ENCODE data around the gene CDC42SE1.

The CDC42SE1 gene

GRCh38 chr1:151036356-151036755, 23.1 kb downstream of the CDC42SE1 start, which contains the start of gene BNIPL:
BNIPL (plus strand) TSS chr1:151036586; CDS start chr1:151036726, 140 bp downstream.
- Histone ChIP-seq H3K27me3 (ENCODE audit: control insufficient read depth, insufficient read depth, low read length, poor library complexity, severe bottlenecking) (no peaks in the 10 kb centered on the region), H3K9me3 (ENCODE audit: control insufficient read depth, low read length) (no peaks in the 10 kb centered on the region), H3K36me3 (ENCODE audit: control insufficient read depth, insufficient read depth, low read length) (peaks cover 14% of the 10 kb centered on the region), H3K4me1 (ENCODE audit: control insufficient read depth, insufficient read depth, low read length) (no peaks in the 10 kb centered on the region), H3K27ac (ENCODE audit: insufficient read depth, low read depth, low read length, poor library complexity, severe bottlenecking) (no peak within 1 kb of the TSS), H3K4me3 (ENCODE audit: insufficient read depth, low read depth, low read length) (no peak within 1 kb of the TSS)
- WGBS, 2 experiments: 47 to 50% methylated on average over 2 of the region's 2 CpGs

- Histone ChIP-seq H3K27me3 (ENCODE audit: control insufficient read depth, insufficient read depth, low read length, poor library complexity, severe bottlenecking) (no peaks in the 10 kb centered on the region), H3K27ac (ENCODE audit: insufficient read depth, low read depth, low read length, poor library complexity, severe bottlenecking) (no peak overlapping the region), H3K4me1 (ENCODE audit: control insufficient read depth, insufficient read depth, low read length) (no peaks in the 10 kb centered on the region), H3K9me3 (ENCODE audit: control insufficient read depth, low read length) (no peaks in the 10 kb centered on the region), H3K4me3 (ENCODE audit: insufficient read depth, low read depth, low read length) (no peak overlapping the region), H3K36me3 (ENCODE audit: control insufficient read depth, insufficient read depth, low read length) (peaks cover 18% of the 10 kb centered on the region)
- whole genome bisulfite sequencing, 2 experiments: 86 to 97% methylated on average over 3 of the region's 3 CpGs
These were observed 24.3 kb downstream of the CDC42SE1 start for GRCh38 chr1:151035167-151035566.

GRCh38 chr1:151032164-151032563, 27.3 kb downstream of the CDC42SE1 start:
- Histone ChIP-seq H3K27me3 (ENCODE audit: control insufficient read depth, insufficient read depth, low read length, poor library complexity, severe bottlenecking) (no peaks in the 10 kb centered on the region), H3K4me1 (ENCODE audit: control insufficient read depth, insufficient read depth, low read length) (no peaks in the 10 kb centered on the region), H3K4me3 (ENCODE audit: insufficient read depth, low read depth, low read length) (no peak overlapping the region), H3K27ac (ENCODE audit: insufficient read depth, low read depth, low read length, poor library complexity, severe bottlenecking) (no peak overlapping the region), H3K36me3 (ENCODE audit: control insufficient read depth, insufficient read depth, low read length) (peaks cover 23% of the 10 kb centered on the region), H3K9me3 (ENCODE audit: control insufficient read depth, low read length) (no peaks in the 10 kb centered on the region)
- 89 to 93% methylated on average over 7 to 8 of the region's 8 CpGs for WGBS, 2 experiments

- Histone ChIP-seq H3K4me1 (ENCODE audit: control insufficient read depth, insufficient read depth, low read length) (no peaks in the 10 kb centered on the region), H3K27ac (ENCODE audit: insufficient read depth, low read depth, low read length, poor library complexity, severe bottlenecking) (no peak overlapping the region), H3K4me3 (ENCODE audit: insufficient read depth, low read depth, low read length) (no peak overlapping the region), H3K9me3 (ENCODE audit: control insufficient read depth, low read length) (no peaks in the 10 kb centered on the region), H3K27me3 (ENCODE audit: control insufficient read depth, insufficient read depth, low read length, poor library complexity, severe bottlenecking) (no peaks in the 10 kb centered on the region), H3K36me3 (ENCODE audit: control insufficient read depth, insufficient read depth, low read length) (peaks cover 13% of the 10 kb centered on the region)
These were observed 33.0 kb downstream of the CDC42SE1 start for GRCh38 chr1:151026460-151026859.

GRCh38 chr1:151024540-151025146, 34.8 kb downstream of the CDC42SE1 start:
- no peaks in the 10 kb centered on the region for H3K4me1 ChIP-seq (ENCODE audit: control insufficient read depth, insufficient read depth, low read length)
- 44 to 47% methylated on average over 4 to 6 of the region's 6 CpGs for WGBS, 2 experiments
- no peak overlapping the region for H3K27ac ChIP-seq (ENCODE audit: insufficient read depth, low read depth, low read length, poor library complexity, severe bottlenecking)
- no peaks in the 10 kb centered on the region for H3K27me3 ChIP-seq (ENCODE audit: control insufficient read depth, insufficient read depth, low read length, poor library complexity, severe bottlenecking)
- no peak overlapping the region for H3K4me3 ChIP-seq (ENCODE audit: insufficient read depth, low read depth, low read length)
- peaks cover 8% of the 10 kb centered on the region for H3K36me3 ChIP-seq (ENCODE audit: control insufficient read depth, insufficient read depth, low read length)
- H3K9me3 ChIP-seq (ENCODE audit: control insufficient read depth, low read length): no peaks in the 10 kb centered on the region

- Histone ChIP-seq H3K4me3 (ENCODE audit: insufficient read depth, low read depth, low read length) (no peak overlapping the region), H3K27ac (ENCODE audit: insufficient read depth, low read depth, low read length, poor library complexity, severe bottlenecking) (no peak overlapping the region), H3K36me3 (ENCODE audit: control insufficient read depth, insufficient read depth, low read length) (no peaks in the 10 kb centered on the region), H3K9me3 (ENCODE audit: control insufficient read depth, low read length) (no peaks in the 10 kb centered on the region), H3K4me1 (ENCODE audit: control insufficient read depth, insufficient read depth, low read length) (no peaks in the 10 kb centered on the region), H3K27me3 (ENCODE audit: control insufficient read depth, insufficient read depth, low read length, poor library complexity, severe bottlenecking) (no peaks in the 10 kb centered on the region)
- WGBS, 2 experiments: 96 to 98% methylated on average over 2 of the region's 2 CpGs
These were observed 45.9 kb downstream of the CDC42SE1 start for GRCh38 chr1:151013518-151013917.

GRCh38 chr1:151012684-151013471, 46.5 kb downstream of the CDC42SE1 start:
- no peaks in the 10 kb centered on the region for H3K27me3 ChIP-seq (ENCODE audit: control insufficient read depth, insufficient read depth, low read length, poor library complexity, severe bottlenecking)
- no peak overlapping the region for H3K27ac ChIP-seq (ENCODE audit: insufficient read depth, low read depth, low read length, poor library complexity, severe bottlenecking)
- H3K36me3 ChIP-seq (ENCODE audit: control insufficient read depth, insufficient read depth, low read length): no peaks in the 10 kb centered on the region
- WGBS, 2 experiments: 94 to 96% methylated on average over 14 of the region's 14 CpGs
- no peaks in the 10 kb centered on the region for H3K9me3 ChIP-seq (ENCODE audit: control insufficient read depth, low read length)
- H3K4me1 ChIP-seq (ENCODE audit: control insufficient read depth, insufficient read depth, low read length): no peaks in the 10 kb centered on the region
- H3K4me3 ChIP-seq (ENCODE audit: insufficient read depth, low read depth, low read length): no peak overlapping the region

- Histone ChIP-seq H3K36me3 (ENCODE audit: control insufficient read depth, insufficient read depth, low read length) (no peaks in the 10 kb centered on the region), H3K4me1 (ENCODE audit: control insufficient read depth, insufficient read depth, low read length) (peaks cover under 1% of the 10 kb centered on the region), H3K9me3 (ENCODE audit: control insufficient read depth, low read length) (no peaks in the 10 kb centered on the region), H3K4me3 (ENCODE audit: insufficient read depth, low read depth, low read length) (no peak overlapping the region), H3K27me3 (ENCODE audit: control insufficient read depth, insufficient read depth, low read length, poor library complexity, severe bottlenecking) (no peaks in the 10 kb centered on the region), H3K27ac (ENCODE audit: insufficient read depth, low read depth, low read length, poor library complexity, severe bottlenecking) (no peak overlapping the region)
- WGBS, 2 experiments: 91 to 95% methylated on average over 4 of the region's 4 CpGs
These were observed 48.1 kb downstream of the CDC42SE1 start for GRCh38 chr1:151011154-151011850.

GRCh38 chr1:151010346-151010726, 49.1 kb downstream of the CDC42SE1 start:
- no peaks in the 10 kb centered on the region for H3K9me3 ChIP-seq (ENCODE audit: control insufficient read depth, low read length)
- H3K4me1 ChIP-seq (ENCODE audit: control insufficient read depth, insufficient read depth, low read length): peaks cover 8% of the 10 kb centered on the region
- no peak overlapping the region for H3K4me3 ChIP-seq (ENCODE audit: insufficient read depth, low read depth, low read length)
- H3K36me3 ChIP-seq (ENCODE audit: control insufficient read depth, insufficient read depth, low read length): no peaks in the 10 kb centered on the region
- no peak overlapping the region for H3K27ac ChIP-seq (ENCODE audit: insufficient read depth, low read depth, low read length, poor library complexity, severe bottlenecking)
- no peaks in the 10 kb centered on the region for H3K27me3 ChIP-seq (ENCODE audit: control insufficient read depth, insufficient read depth, low read length, poor library complexity, severe bottlenecking)
- 88 to 96% methylated on average over 3 of the region's 3 CpGs for WGBS, 2 experiments

GRCh38 chr1:151009674-151010345, 49.6 kb downstream of the CDC42SE1 start:
- Histone ChIP-seq H3K9me3 (ENCODE audit: control insufficient read depth, low read length) (no peaks in the 10 kb centered on the region), H3K36me3 (ENCODE audit: control insufficient read depth, insufficient read depth, low read length) (no peaks in the 10 kb centered on the region), H3K27ac (ENCODE audit: insufficient read depth, low read depth, low read length, poor library complexity, severe bottlenecking) (no peak overlapping the region), H3K27me3 (ENCODE audit: control insufficient read depth, insufficient read depth, low read length, poor library complexity, severe bottlenecking) (no peaks in the 10 kb centered on the region), H3K4me1 (ENCODE audit: control insufficient read depth, insufficient read depth, low read length) (peaks cover 9% of the 10 kb centered on the region), H3K4me3 (ENCODE audit: insufficient read depth, low read depth, low read length) (no peak overlapping the region)
- 94 to 96% methylated on average over 7 of the region's 8 CpGs for WGBS, 2 experiments

Measured in ectodermal cell (in vitro differentiated cells).